Smooth muscle cell (in vitro differentiated cells): ENCODE data around the gene ZNF684. TPM values are rescaled to one million over a fixed set of nuclear protein-coding genes. Genes with fewer than 3 reads are reported as not detected.

ENCODE experiments used
- DNase-seq: peaks from one replicate; lab custom pipeline; 2025; ENCODE audit not compliant: unreplicated experiment; lab: John Stamatoyannopoulos, UW
- H2AFZ ChIP-seq: fragments of 200-600 bp; sonication (generic); 2 replicates; pipeline ENCODE4 v1.6.0; 2016; ENCODE audit warnings: antibody characterized with exemption, low read depth, mild to moderate bottlenecking
- H3F3A ChIP-seq: fragments of 200-600 bp; sonication (generic); 2 replicates; pipeline ENCODE4 v1.6.0; 2017; ENCODE audit warnings: antibody characterized with exemption, low read depth
- H3K27ac ChIP-seq: fragments of 200-600 bp; sonication (generic); 2 replicates; pipeline ENCODE4 v1.5.1; 2016; ENCODE audit warnings: low read depth, mild to moderate bottlenecking
- H3K27me3 ChIP-seq: fragments of 200-600 bp; sonication (generic); 2 replicates; pipeline ENCODE4 v1.6.1; 2016; ENCODE audit warnings: low read depth, mild to moderate bottlenecking
- H3K36me3 ChIP-seq: fragments of 200-600 bp; sonication (generic); 2 replicates; pipeline ENCODE4 v1.5.1; 2016; ENCODE audit warnings: low read depth
- H3K4me1 ChIP-seq: fragments of 200-600 bp; sonication (generic); 2 replicates; pipeline ENCODE4 v1.5.1; 2016; ENCODE audit warnings: low read depth
- H3K4me2 ChIP-seq: fragments of 200-600 bp; sonication (generic); 2 replicates; pipeline ENCODE4 v1.6.0; 2016; ENCODE audit warnings: mild to moderate bottlenecking
- H3K4me3 ChIP-seq: fragments of 200-600 bp; sonication (generic); 2 replicates; pipeline ENCODE4 v1.5.1; 2016; ENCODE audit warnings: mild to moderate bottlenecking
- H3K79me2 ChIP-seq: fragments of 200-600 bp; sonication (generic); 2 replicates; pipeline ENCODE4 v1.6.0; 2016; ENCODE audit warnings: low read depth, mild to moderate bottlenecking
- H3K9ac ChIP-seq: fragments of 200-600 bp; sonication (generic); 2 replicates; pipeline ENCODE4 v1.6.0; 2016; ENCODE audit warnings: low read depth
- H3K9me3 ChIP-seq: fragments of 200-600 bp; sonication (generic); replicated peaks from 2 replicates; pipeline ENCODE4 v1.5.1; 2016; ENCODE audit warnings: low read depth
- H4K20me1 ChIP-seq: fragments of 200-600 bp; sonication (generic); 2 replicates; pipeline ENCODE4 v1.6.0; 2016; ENCODE audit warnings: low read depth
- WGBS: methylation state at CpG from one replicate; pipeline ENCODE4 v1.1.7; 2016; ENCODE audit warnings: low lambda C conversion rate; 5-methylcytosine and 5-hydroxymethylcytosine counted together
- polyA plus RNA-seq: library from polyadenylated mRNA; unstranded; fragments of >200 nt; fragmentation: Nextera tagmentation; extraction: Ambion mirVana; gene quantifications from 2 replicates; pipeline ENCODE4 v1.2.1, GENCODE V29; 2016
- total RNA-seq: library from RNA; depleted of rRNA; stranded (reverse); fragments of >200 nt; gene quantifications from 2 replicates; pipeline ENCODE4 v1.2.3, GENCODE V29; 2014
- TF ChIP-seq, protein P1 (sequence below): fragments of 200-600 bp; sonication (generic); IDR thresholded peaks from 2 replicates; pipeline ENCODE4 v1.5.1; 2017; ENCODE audit warnings: borderline replicate concordance, mild to moderate bottlenecking, antibody characterized with exemption; ENCODE audit not compliant: insufficient read depth, poor library complexity, severe bottlenecking

Gene ZNF684
- total and polyA plus RNA-seq, 2 experiments from 2014 or later, result 5.5 to 8.0 TPM

DNA sequence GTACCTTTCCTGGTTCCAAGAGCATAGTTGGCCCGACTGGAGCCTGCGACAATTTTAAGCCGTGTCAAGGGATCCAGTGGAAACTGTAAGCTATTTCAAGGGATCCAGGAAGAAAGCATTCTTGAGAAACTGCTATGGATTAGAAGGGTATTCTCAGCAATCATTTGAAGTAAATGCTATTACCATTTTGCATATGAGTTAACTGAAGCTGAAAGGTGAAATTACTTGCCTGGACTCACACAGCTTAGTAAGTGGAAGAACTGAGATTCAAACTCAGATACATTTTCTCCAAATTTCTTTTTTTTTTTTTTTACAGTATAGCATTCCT lies 589 bp downstream of the ZNF684 start:
- H3K9me3 ChIP-seq, result no peaks in the 10 kb centered on the region
- H3K79me2 ChIP-seq, result no peaks in the 10 kb centered on the region
- H3K4me1 ChIP-seq, result peaks cover 9% of the 10 kb centered on the region
- H3K36me3 ChIP-seq, result no peaks in the 10 kb centered on the region
- H4K20me1 ChIP-seq, result no peaks in the 10 kb centered on the region
- no peaks in the 10 kb centered on the region for H3F3A ChIP-seq
- TF ChIP-seq, protein P1, sequence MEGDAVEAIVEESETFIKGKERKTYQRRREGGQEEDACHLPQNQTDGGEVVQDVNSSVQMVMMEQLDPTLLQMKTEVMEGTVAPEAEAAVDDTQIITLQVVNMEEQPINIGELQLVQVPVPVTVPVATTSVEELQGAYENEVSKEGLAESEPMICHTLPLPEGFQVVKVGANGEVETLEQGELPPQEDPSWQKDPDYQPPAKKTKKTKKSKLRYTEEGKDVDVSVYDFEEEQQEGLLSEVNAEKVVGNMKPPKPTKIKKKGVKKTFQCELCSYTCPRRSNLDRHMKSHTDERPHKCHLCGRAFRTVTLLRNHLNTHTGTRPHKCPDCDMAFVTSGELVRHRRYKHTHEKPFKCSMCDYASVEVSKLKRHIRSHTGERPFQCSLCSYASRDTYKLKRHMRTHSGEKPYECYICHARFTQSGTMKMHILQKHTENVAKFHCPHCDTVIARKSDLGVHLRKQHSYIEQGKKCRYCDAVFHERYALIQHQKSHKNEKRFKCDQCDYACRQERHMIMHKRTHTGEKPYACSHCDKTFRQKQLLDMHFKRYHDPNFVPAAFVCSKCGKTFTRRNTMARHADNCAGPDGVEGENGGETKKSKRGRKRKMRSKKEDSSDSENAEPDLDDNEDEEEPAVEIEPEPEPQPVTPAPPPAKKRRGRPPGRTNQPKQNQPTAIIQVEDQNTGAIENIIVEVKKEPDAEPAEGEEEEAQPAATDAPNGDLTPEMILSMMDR, result no peak
- no peaks in the 10 kb centered on the region for H3K27me3 ChIP-seq
- H3K9ac ChIP-seq, result peak overlapping the region; percentile 63
- DNase-seq, result no peak
- WGBS, result 13% methylated on average over 3 of the region's 3 CpGs
- H2AFZ ChIP-seq, result peak overlapping the region; percentile 97
- H3K4me3 ChIP-seq, result peak overlapping the region; percentile 60
- peak overlapping the region; percentile 81 for H3K27ac ChIP-seq
- peak overlapping the region; percentile 85 for H3K4me2 ChIP-seq

GRCh38 chr1:40532844-40533424 lies 1.5 kb downstream of the ZNF684 start:
- no peak overlapping the region for H2AFZ ChIP-seq
- no peaks in the 10 kb centered on the region for H3K79me2 ChIP-seq
- H3K4me2 ChIP-seq, result peak overlapping the region; percentile 85
- H3K36me3 ChIP-seq, result no peaks in the 10 kb centered on the region
- no peak for DNase-seq
- H3K27ac ChIP-seq, result no peak overlapping the region
- TF ChIP-seq, protein P1, result peak; percentile 66
- no peak overlapping the region for H3K9ac ChIP-seq
- H3K4me1 ChIP-seq, result peaks cover 9% of the 10 kb centered on the region
- H4K20me1 ChIP-seq, result no peaks in the 10 kb centered on the region
- no peaks in the 10 kb centered on the region for H3K27me3 ChIP-seq
- H3F3A ChIP-seq, result no peaks in the 10 kb centered on the region
- H3K9me3 ChIP-seq, result no peaks in the 10 kb centered on the region
- no peak overlapping the region for H3K4me3 ChIP-seq

DNA sequence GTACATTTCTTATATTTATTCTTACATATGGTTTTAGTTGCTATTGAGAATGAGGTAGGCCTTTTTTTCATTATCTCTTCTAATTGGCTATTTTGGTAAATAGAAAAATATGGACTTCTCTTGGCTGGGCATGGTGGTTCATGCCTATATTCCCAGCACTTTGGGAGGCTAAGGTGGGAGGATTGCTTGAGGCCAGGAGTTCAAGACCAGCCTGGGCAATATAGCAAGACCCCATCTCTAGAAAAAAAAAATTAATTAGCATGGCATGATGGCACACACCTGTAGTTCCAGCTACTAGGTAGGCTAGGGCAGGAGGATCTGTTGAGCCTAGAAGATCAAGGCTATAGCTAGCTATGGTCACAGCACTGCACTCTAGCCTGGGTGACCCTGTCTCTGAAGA lies 3.2 kb downstream of the ZNF684 start:
- H3K27ac ChIP-seq, result no peak overlapping the region
- TF ChIP-seq, protein P1, result no peak
- H3K79me2 ChIP-seq, result no peaks in the 10 kb centered on the region
- H3K36me3 ChIP-seq, result no peaks in the 10 kb centered on the region
- H3K4me1 ChIP-seq, result peaks cover 9% of the 10 kb centered on the region
- H3F3A ChIP-seq, result no peaks in the 10 kb centered on the region
- no peak overlapping the region for H2AFZ ChIP-seq
- no peaks in the 10 kb centered on the region for H4K20me1 ChIP-seq
- no peak overlapping the region for H3K4me3 ChIP-seq
- H3K4me2 ChIP-seq, result no peak overlapping the region
- DNase-seq, result no peak
- no peaks in the 10 kb centered on the region for H3K27me3 ChIP-seq
- no peak overlapping the region for H3K9ac ChIP-seq
- H3K9me3 ChIP-seq, result no peaks in the 10 kb centered on the region

- Histone ChIP-seq H3K27ac (no peak overlapping the region), H3F3A (no peaks in the 10 kb centered on the region), H3K9me3 (no peaks in the 10 kb centered on the region), H2AFZ (no peak overlapping the region), H3K4me1 (peaks cover 9% of the 10 kb centered on the region), H3K4me3 (no peak overlapping the region), H3K4me2 (no peak overlapping the region), H3K27me3 (no peaks in the 10 kb centered on the region), H3K79me2 (no peaks in the 10 kb centered on the region), H4K20me1 (no peaks in the 10 kb centered on the region), H3K36me3 (no peaks in the 10 kb centered on the region), H3K9ac (no peak overlapping the region)
- TF ChIP-seq, protein P1, result no peak
- 99% methylated on average over 2 of the region's 2 CpGs for WGBS
- DNase-seq, result no peak
These were observed 4.3 kb downstream of the ZNF684 start for GRCh38 chr1:40535732-40536131.
